Measurements from ENCODE around the gene TBATA.

GRCh38 chr10:70779088-70779487 is 6.1 kb downstream of the TBATA start:
- TF ChIP-seq CTCF (tag by site-specific recombination; IDR thresholded peaks at IDR 0.05), result no peak
- no peak for TF ChIP-seq ZNF768 (tag by site-specific recombination; IDR thresholded peaks at IDR 0.05)
- TF ChIP-seq ZBTB7A (tag by site-specific recombination; IDR thresholded peaks at IDR 0.05; ENCODE audit: low read depth), result no peak
- TF ChIP-seq PBX3 (CRISPR knock-in tag; IDR thresholded peaks at IDR 0.05), result no peak
- no peak for TF ChIP-seq ZNF274 (IDR thresholded peaks at IDR 0.05; ENCODE audit: low read length)
- TF ChIP-seq ZNF274 (tag by site-specific recombination; IDR thresholded peaks at IDR 0.05; ENCODE audit: borderline replicate concordance), result no peak
- TF ChIP-seq ZNF23 (tag by site-specific recombination; IDR thresholded peaks at IDR 0.05; ENCODE audit: borderline replicate concordance), result no peak
- TF ChIP-seq KLF7 (tag by site-specific recombination; IDR thresholded peaks at IDR 0.05; ENCODE audit: borderline replicate concordance), result no peak
